Endothelial cell of umbilical vein (primary cell): ENCODE results near the gene CAMKMT. TPM values are rescaled to one million over a fixed set of nuclear protein-coding genes. Genes with fewer than 3 reads are reported as not detected.
A peak's percentile ranks its signal among the peaks of the same experiment; 100 is the strongest.

ENCODE experiments used
- BruUV-seq: library from RNA; stranded (reverse); fragments of 400-500 nt; replicated peaks from 2 replicates; lab custom pipeline; 2021; lab: Mats Ljungman, UMichigan
- CTCF ChIA-PET: fragments of 300-600, 350-600 bp; sonication (Branson Sonifier 250); formaldehyde crosslinking; loops from one replicate; lab custom pipeline; 2021; ENCODE audit warnings: antibody characterized with exemption, inconsistent platforms; lab: Charles Lee
- POLR2A ChIA-PET: fragments of 300-600, 350-600 bp; sonication (Branson Sonifier 250); formaldehyde crosslinking; loops from one replicate; lab custom pipeline; 2021; ENCODE audit warnings: antibody characterized with exemption, inconsistent platforms; lab: Charles Lee
- DNase-seq: peaks from one replicate; pipeline ENCODE4 v3.0.0-alpha.2; 2011; ENCODE audit warnings: low read depth, low spot score
- FAIRE-seq: peaks from 2 replicates; lab custom pipeline; 2011; peaks lifted over from hg19 to GRCh38; lab: Jason Lieb, UNC
- H2AFZ ChIP-seq: 2 replicates; pipeline ENCODE4 v1.6.0; 2012; ENCODE audit warnings: low read depth, low read length, control low read depth, inconsistent platforms
- H3K27ac ChIP-seq: 2 replicates; pipeline ENCODE4 v1.5.1; 2011; ENCODE audit warnings: low read depth, mild to moderate bottlenecking, control low read depth, low read length, moderate library complexity; ENCODE audit not compliant: insufficient read depth
- H3K27me3 ChIP-seq, 2 experiments: 2 replicates each; pipeline versions ENCODE4 v1.6.0 to v1.6.1; 2011; ENCODE audit warnings: low read length in 2 of 2, mixed read lengths in 1 of 2; ENCODE audit not compliant: control insufficient read depth in 2 of 2, insufficient read depth in 2 of 2
- H3K36me3 ChIP-seq, 2 experiments: 2 replicates in 1 of 2; 3 replicates in 1 of 2; pipeline ENCODE4 v1.5.1; 2011; ENCODE audit warnings: low read length in 2 of 2, mild to moderate bottlenecking in 1 of 2, moderate library complexity in 1 of 2; ENCODE audit not compliant: control insufficient read depth in 2 of 2, insufficient read depth in 2 of 2; ENCODE audit errors: extremely low read depth in 1 of 2
- H3K4me1 ChIP-seq: 3 replicates; pipeline ENCODE4 v1.5.1; 2011; ENCODE audit warnings: mild to moderate bottlenecking, low read length; ENCODE audit not compliant: control insufficient read depth, insufficient read depth; ENCODE audit errors: extremely low read depth
- H3K4me2 ChIP-seq: 2 replicates; pipeline ENCODE4 v1.6.1; 2011; ENCODE audit warnings: low read length, control low read depth, mixed read lengths; ENCODE audit not compliant: insufficient read depth
- H3K4me3 ChIP-seq, 3 experiments: fragments of 200-600 bp in 1 of 3; sonication (generic), shearing (Covaris generic) in 1 of 3; replicated peaks in 1 of 3; 2 replicates each; pipeline ENCODE4 v1.5.1; 2011 to 2016; ENCODE audit warnings: control low read depth in 3 of 3, low read length in 3 of 3, mild to moderate bottlenecking in 2 of 3, inconsistent platforms in 1 of 3, low read depth in 1 of 3, moderate library complexity in 1 of 3; ENCODE audit not compliant: insufficient read depth in 1 of 3
- H3K79me2 ChIP-seq: 2 replicates; pipeline ENCODE4 v1.6.0; 2012; ENCODE audit warnings: low read length, inconsistent platforms; ENCODE audit not compliant: control insufficient read depth, insufficient read depth
- H3K9ac ChIP-seq: replicated peaks from 2 replicates; pipeline ENCODE3; 2011; ENCODE audit warnings: low read length, control low read depth; ENCODE audit not compliant: insufficient read depth; ENCODE audit errors: extremely low read depth
- H3K9me1 ChIP-seq: replicated peaks from 3 replicates; pipeline ENCODE4 v1.6.0; 2011; ENCODE audit warnings: mild to moderate bottlenecking, low read length; ENCODE audit not compliant: control insufficient read depth, insufficient read depth; ENCODE audit errors: extremely low read depth
- H3K9me3 ChIP-seq: replicated peaks from 2 replicates; pipeline ENCODE4 v1.5.1; 2012; ENCODE audit warnings: low read length, inconsistent platforms; ENCODE audit not compliant: control insufficient read depth, insufficient read depth
- H4K20me1 ChIP-seq: replicated peaks from 2 replicates; pipeline ENCODE3; 2011; ENCODE audit warnings: mild to moderate bottlenecking, low read length; ENCODE audit not compliant: control insufficient read depth, insufficient read depth; ENCODE audit errors: extremely low read depth
- CTCF ChIP-seq, 2 donors: IDR thresholded peaks; 1 replicate in 1 of 2; 2 replicates in 1 of 2; pipeline ENCODE4 v1.5.1; 2011; ENCODE audit warnings: low read length in 2 of 2, mild to moderate bottlenecking in 2 of 2, moderate library complexity in 2 of 2, control low read depth in 1 of 2, inconsistent platforms in 1 of 2, low read depth in 1 of 2; ENCODE audit not compliant: insufficient read depth in 1 of 2; ENCODE audit errors: extremely low read depth in 1 of 2
- EZH2 ChIP-seq: IDR thresholded peaks from 2 replicates; pipeline ENCODE4 v1.6.1; 2012; ENCODE audit warnings: borderline replicate concordance, low read depth, mild to moderate bottlenecking, moderate library complexity, low read length, inconsistent platforms; ENCODE audit not compliant: severe bottlenecking
- FOS ChIP-seq: IDR thresholded peaks from 2 replicates; pipeline ENCODE4 v1.6.1; 2011; ENCODE audit warnings: mild to moderate bottlenecking, low read length, moderate library complexity, borderline replicate concordance; ENCODE audit not compliant: insufficient read depth
- GATA2 ChIP-seq: IDR thresholded peaks from 2 replicates; pipeline ENCODE4 v1.7.0; 2011; ENCODE audit warnings: low read depth, mild to moderate bottlenecking, moderate library complexity, mixed read lengths, low read length; ENCODE audit not compliant: insufficient read length, insufficient read depth
- JUN ChIP-seq: IDR thresholded peaks from 2 replicates; pipeline ENCODE4 v1.6.1; 2011; ENCODE audit warnings: borderline replicate concordance, low read depth; ENCODE audit not compliant: insufficient read length, insufficient read depth
- MAX ChIP-seq: IDR thresholded peaks from 2 replicates; pipeline ENCODE4 v1.6.1; 2011; ENCODE audit not compliant: insufficient read depth, insufficient read length
- MYC ChIP-seq: IDR thresholded peaks from one replicate; pipeline ENCODE4 v1.6.1; 2011; ENCODE audit warnings: mild to moderate bottlenecking, low read depth, low read length
- POLR2A ChIP-seq: IDR thresholded peaks from 2 replicates; pipeline ENCODE4 v1.6.1; 2012; ENCODE audit warnings: low read depth, mild to moderate bottlenecking, control low read depth, low read length
- POLR2AphosphoS5 ChIP-seq: IDR thresholded peaks from 2 replicates; pipeline ENCODE4 v1.6.1; 2012; ENCODE audit warnings: low read depth, mild to moderate bottlenecking, control low read depth, low read length, moderate library complexity; ENCODE audit not compliant: insufficient read depth
- dilution Hi-C: fragments of 300-500 bp; cut with MboI; formaldehyde crosslinking; loops from one replicate; pipeline ENCODE4 v1.15.0; 2019; ENCODE audit warnings: low sequenced_read_pairs; ENCODE audit not compliant: extremely low pct_ligation_motif_present
- intact Hi-C: fragments of 100-400 bp; cut with micrococcal nuclease; formaldehyde crosslinking; loops from one replicate; pipeline ENCODE4 v1.10.0; 2022
- polyA plus RNA-seq, 4 experiments: library from polyadenylated mRNA; depleted of rRNA in 3 of 4; stranded (reverse) in 3 of 4; unstranded in 1 of 4; fragments of >200 nt; gene quantifications; 2 replicates each; pipeline versions ENCODE4 v1.2.1 to v1.2.3, GENCODE V29; 2011 to 2012; ENCODE audit warnings: missing spikeins in 1 of 4
- total RNA-seq: library from RNA; stranded (reverse); gene quantifications from 2 replicates; pipeline ENCODE4 v1.2.3, GENCODE V29; 2021

CAMKMT gene
- total and polyA plus RNA-seq, 2 donors (not counting 3 experiments of a cell fraction or from before 2014, with no cell fraction given) = 4.1 to 10.7 TPM

- Histone ChIP-seq H3K79me2 (no peaks in the 10 kb centered on the region), H3K9ac (no peak overlapping the region), H3K36me3 (no peaks in the 10 kb centered on the region), H3K4me2 (no peak overlapping the region), H3K27me3 (no peaks in the 10 kb centered on the region), H3K4me1 (no peaks in the 10 kb centered on the region), H3K4me3 (no peak overlapping the region), H2AFZ (no peak overlapping the region), H4K20me1 (no peaks in the 10 kb centered on the region), H3K9me1 (no peaks in the 10 kb centered on the region), H3K9me3 (no peaks in the 10 kb centered on the region), H3K27ac (no peak overlapping the region)
- dilution Hi-C loops (no loop called here), intact Hi-C loops (no loop called here)
- FAIRE-seq = no peak
- no peak for DNase-seq
- BruUV-seq = no TSS peak
- CTCF ChIA-PET = interaction anchor here (1.2 kb wide), 1 partner anchor 9 kb away, joined by 3 read pairs; no protein-coding TSS in a partner anchor
- TF ChIP-seq EZH2 = no peak
- peak; percentile 21 for TF ChIP-seq GATA2
- POLR2A ChIA-PET = no interaction called here
Observed at GRCh38 chr2:44441200-44441599, 79.5 kb downstream of the CAMKMT start.

GRCh38 chr2:44442019-44442418 is 80.3 kb downstream of the CAMKMT start:
- Histone ChIP-seq H4K20me1 (no peaks in the 10 kb centered on the region), H3K4me3 (no peak overlapping the region), H2AFZ (no peak overlapping the region), H3K79me2 (no peaks in the 10 kb centered on the region), H3K9me3 (no peaks in the 10 kb centered on the region), H3K9me1 (no peaks in the 10 kb centered on the region), H3K9ac (no peak overlapping the region), H3K36me3 (no peaks in the 10 kb centered on the region), H3K4me1 (no peaks in the 10 kb centered on the region), H3K27ac (no peak overlapping the region), H3K4me2 (no peak overlapping the region), H3K27me3 (no peaks in the 10 kb centered on the region)
- no peak for DNase-seq
- dilution Hi-C loops (no loop called here), intact Hi-C loops (no loop called here)
- FAIRE-seq = no peak
- ChIA-PET CTCF (interaction anchor here (1.2 kb wide), 1 partner anchor 8 kb away, joined by 3 read pairs; no protein-coding TSS in a partner anchor), POLR2A (no interaction called here)
- BruUV-seq = no TSS peak
- TF ChIP-seq CTCF (IDR thresholded peaks at IDR 0.05; ENCODE audit: extremely low read depth in 1 of 2, insufficient read depth in 1 of 2, low read depth in 1 of 2, low read length in 2 of 2) = no peak
- TF ChIP-seq POLR2A = no peak
- no peak for TF ChIP-seq EZH2
- no peak for TF ChIP-seq FOS
- no peak for TF ChIP-seq GATA2
- no peak for TF ChIP-seq MAX
- TF ChIP-seq POLR2AphosphoS5 = no peak
- TF ChIP-seq MYC = no peak
- TF ChIP-seq JUN = no peak
